ENCODE measurements around the gene HS6ST3. TPM values are rescaled to one million over a fixed set of nuclear protein-coding genes. Genes with fewer than 3 reads are reported as not detected.
"Not testable (repeated sequence)": the region's sequence is repeated elsewhere in the genome, so short reads cannot be mapped to it uniquely, and the experiment has no call there.

HS6ST3 gene
- total RNA-seq, 4 donors from 2014 or later: 0.08 to 0.47 (median 0.41) TPM

DNA sequence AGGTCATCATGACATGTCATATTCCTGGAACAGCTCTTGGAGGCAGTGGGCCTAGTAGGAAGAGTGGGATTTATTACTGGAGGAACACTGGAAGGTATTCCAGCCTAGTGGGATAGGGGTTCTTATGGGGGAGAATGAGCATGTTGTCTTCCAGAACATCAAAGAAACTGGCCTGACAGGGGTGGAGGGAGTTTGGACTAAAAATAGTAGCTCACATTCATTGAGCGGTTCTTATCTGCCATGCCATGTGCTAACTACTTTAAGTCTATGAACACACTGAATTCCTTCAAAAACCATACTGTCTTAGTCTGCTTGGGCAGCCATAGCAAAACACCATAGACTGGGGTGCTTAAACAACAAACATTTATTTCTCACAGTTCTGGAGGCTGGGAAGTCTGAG, 413.6 kb downstream of the HS6ST3 start:
- TF ChIP-seq EP300 (IDR thresholded peaks at IDR 0.05): no peak
- TF ChIP-seq, protein P1, sequence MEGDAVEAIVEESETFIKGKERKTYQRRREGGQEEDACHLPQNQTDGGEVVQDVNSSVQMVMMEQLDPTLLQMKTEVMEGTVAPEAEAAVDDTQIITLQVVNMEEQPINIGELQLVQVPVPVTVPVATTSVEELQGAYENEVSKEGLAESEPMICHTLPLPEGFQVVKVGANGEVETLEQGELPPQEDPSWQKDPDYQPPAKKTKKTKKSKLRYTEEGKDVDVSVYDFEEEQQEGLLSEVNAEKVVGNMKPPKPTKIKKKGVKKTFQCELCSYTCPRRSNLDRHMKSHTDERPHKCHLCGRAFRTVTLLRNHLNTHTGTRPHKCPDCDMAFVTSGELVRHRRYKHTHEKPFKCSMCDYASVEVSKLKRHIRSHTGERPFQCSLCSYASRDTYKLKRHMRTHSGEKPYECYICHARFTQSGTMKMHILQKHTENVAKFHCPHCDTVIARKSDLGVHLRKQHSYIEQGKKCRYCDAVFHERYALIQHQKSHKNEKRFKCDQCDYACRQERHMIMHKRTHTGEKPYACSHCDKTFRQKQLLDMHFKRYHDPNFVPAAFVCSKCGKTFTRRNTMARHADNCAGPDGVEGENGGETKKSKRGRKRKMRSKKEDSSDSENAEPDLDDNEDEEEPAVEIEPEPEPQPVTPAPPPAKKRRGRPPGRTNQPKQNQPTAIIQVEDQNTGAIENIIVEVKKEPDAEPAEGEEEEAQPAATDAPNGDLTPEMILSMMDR (IDR thresholded peaks at IDR 0.05): no peak
- no peak for TF ChIP-seq POLR2A (IDR thresholded peaks at IDR 0.05)
- TF ChIP-seq POLR2AphosphoS5 (IDR thresholded peaks at IDR 0.05): no peak
- H3K27ac ChIP-seq: no peak overlapping the region
- no peaks in the 10 kb centered on the region for H3K27me3 ChIP-seq
- no peaks in the 10 kb centered on the region for H3K4me1 ChIP-seq
- H3K9me3 ChIP-seq: no peaks in the 10 kb centered on the region
- DNase-seq (ENCODE audit: low spot score in 2 of 2): no peak
- H3K4me3 ChIP-seq: no peak overlapping the region
- WGBS: 84% methylated on average over 1 of the region's 1 CpG
- no peaks in the 10 kb centered on the region for H3K36me3 ChIP-seq

DNA sequence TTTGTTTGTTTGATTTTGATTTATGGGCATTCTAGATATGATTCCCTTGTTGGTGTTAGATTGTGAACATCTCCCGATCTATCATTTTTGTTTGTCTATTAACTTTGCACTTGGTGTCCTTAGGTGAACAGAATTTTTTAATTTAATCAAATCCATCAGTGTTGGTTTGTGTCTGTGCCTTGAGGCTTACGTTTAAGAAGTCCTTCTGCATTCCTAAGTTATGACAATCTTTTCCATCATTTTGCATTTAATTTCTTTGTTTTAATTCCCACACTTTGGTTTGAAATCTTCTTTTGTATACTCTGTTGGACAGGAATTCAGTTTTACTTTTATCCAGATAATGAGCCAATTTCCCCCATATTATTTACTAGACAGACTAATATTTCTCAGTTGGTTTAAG, 421.7 kb downstream of the HS6ST3 start:
- TF ChIP-seq EP300 (IDR thresholded peaks at IDR 0.05) (no peak), POLR2AphosphoS5 (IDR thresholded peaks at IDR 0.05) (no peak), POLR2A (IDR thresholded peaks at IDR 0.05) (no peak)
- TF ChIP-seq, protein P1 (IDR thresholded peaks at IDR 0.05): no peak
- H3K27ac ChIP-seq: no peak overlapping the region
- no peak for DNase-seq (ENCODE audit: low spot score in 2 of 2)
- no peaks in the 10 kb centered on the region for H3K27me3 ChIP-seq
- WGBS: 41% methylated on average over 2 of the region's 2 CpGs
- H3K36me3 ChIP-seq: no peaks in the 10 kb centered on the region
- H3K4me3 ChIP-seq: no peak overlapping the region
- no peaks in the 10 kb centered on the region for H3K4me1 ChIP-seq
- H3K9me3 ChIP-seq: no peaks in the 10 kb centered on the region

DNA sequence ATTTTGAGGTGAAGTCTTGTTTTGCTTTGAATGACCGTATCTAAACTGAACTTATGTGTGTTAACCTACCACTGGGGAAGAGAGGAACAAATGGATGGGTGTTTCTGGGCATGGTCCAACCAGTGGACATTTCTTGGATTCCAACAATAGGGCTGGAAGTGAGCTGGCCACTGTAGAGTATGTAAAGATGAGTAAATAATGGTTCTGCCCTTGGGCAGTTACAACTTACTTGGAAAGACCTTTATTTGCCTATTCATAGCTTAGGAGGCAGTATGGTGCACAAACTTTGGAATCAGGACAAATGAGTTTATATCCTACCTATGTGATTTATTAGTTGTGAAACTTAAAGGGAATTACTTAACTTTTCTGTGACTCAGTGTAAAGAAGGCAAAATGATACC, 429.5 kb downstream of the HS6ST3 start:
- no peak for TF ChIP-seq EP300 (IDR thresholded peaks at IDR 0.05)
- TF ChIP-seq, protein P1 (IDR thresholded peaks at IDR 0.05): no peak
- no peak for TF ChIP-seq POLR2AphosphoS5 (IDR thresholded peaks at IDR 0.05)
- no peak for TF ChIP-seq POLR2A (IDR thresholded peaks at IDR 0.05)
- WGBS: 95% methylated on average over 1 of the region's 1 CpG
- Histone ChIP-seq H3K4me3 (no peak overlapping the region), H3K4me1 (no peaks in the 10 kb centered on the region), H3K9me3 (no peaks in the 10 kb centered on the region), H3K27ac (no peak overlapping the region), H3K27me3 (no peaks in the 10 kb centered on the region), H3K36me3 (no peaks in the 10 kb centered on the region)
- DNase-seq (ENCODE audit: low spot score in 2 of 2): no peak

DNA sequence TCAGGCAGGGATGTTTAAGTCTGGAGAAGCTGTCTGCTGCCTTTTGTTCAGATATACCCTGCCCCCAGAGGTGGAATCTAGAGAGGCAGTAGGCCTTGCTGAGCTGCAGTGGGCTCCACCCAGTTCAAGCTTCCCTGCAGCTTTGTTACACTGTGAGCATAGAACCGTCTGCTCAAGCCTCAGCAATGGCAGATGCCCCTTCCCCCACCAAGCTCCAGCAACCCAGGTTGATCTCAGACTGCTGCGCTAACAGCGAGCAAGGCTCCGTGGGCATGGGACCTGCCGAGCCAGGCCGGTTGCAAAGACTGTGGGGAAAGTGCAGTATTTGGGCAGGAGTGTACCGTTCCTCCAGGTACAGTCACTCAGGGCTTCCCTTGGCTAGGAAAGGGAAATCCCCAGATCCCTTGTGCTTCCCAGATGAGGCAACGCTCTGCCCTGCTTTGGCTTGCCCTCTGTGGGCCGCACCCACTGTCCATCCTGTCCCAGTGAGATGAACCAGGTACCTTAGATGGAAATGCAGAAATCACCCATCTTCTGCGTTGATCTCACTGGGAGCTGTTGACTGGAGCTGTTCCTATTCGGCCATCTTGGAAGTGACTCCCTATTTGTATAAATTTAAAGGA, 434.6 kb downstream of the HS6ST3 start:
- DNase-seq (ENCODE audit: low spot score in 2 of 2); H3K4me1 ChIP-seq; H3K9me3 ChIP-seq; H3K27ac ChIP-seq; H3K36me3 ChIP-seq; H3K4me3 ChIP-seq; H3K27me3 ChIP-seq: not testable (repeated sequence)
- WGBS: 87% methylated on average over 9 of the region's 11 CpGs

DNA sequence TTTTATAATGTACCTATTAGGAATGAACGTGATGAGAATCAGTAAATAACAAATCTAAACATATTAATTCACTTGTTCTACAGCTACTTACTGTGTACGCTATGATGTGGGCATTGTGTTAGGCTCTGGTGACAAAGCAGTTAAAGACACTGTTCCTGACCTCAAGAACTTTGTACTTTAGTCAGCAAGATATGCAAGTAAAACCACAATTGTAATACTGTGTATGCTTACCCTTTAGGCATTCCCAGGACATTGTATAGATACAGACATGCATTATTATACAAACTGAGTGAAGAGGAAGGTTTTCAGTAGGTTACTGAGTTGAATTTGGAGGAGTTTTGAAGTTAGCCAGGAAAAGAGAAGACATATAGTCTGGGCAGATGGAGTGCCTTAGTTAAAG, 435.8 kb downstream of the HS6ST3 start:
- TF ChIP-seq POLR2AphosphoS5 (IDR thresholded peaks at IDR 0.05) (no peak), EP300 (IDR thresholded peaks at IDR 0.05) (no peak), POLR2A (IDR thresholded peaks at IDR 0.05) (no peak)
- TF ChIP-seq, protein P1 (IDR thresholded peaks at IDR 0.05): no peak
- Histone ChIP-seq H3K4me1 (no peaks in the 10 kb centered on the region), H3K27me3 (no peaks in the 10 kb centered on the region), H3K27ac (no peak overlapping the region), H3K36me3 (no peaks in the 10 kb centered on the region), H3K9me3 (no peaks in the 10 kb centered on the region), H3K4me3 (no peak overlapping the region)
- WGBS: 86% methylated on average over 2 of the region's 2 CpGs
- DNase-seq (ENCODE audit: low spot score in 2 of 2): no peak

DNA sequence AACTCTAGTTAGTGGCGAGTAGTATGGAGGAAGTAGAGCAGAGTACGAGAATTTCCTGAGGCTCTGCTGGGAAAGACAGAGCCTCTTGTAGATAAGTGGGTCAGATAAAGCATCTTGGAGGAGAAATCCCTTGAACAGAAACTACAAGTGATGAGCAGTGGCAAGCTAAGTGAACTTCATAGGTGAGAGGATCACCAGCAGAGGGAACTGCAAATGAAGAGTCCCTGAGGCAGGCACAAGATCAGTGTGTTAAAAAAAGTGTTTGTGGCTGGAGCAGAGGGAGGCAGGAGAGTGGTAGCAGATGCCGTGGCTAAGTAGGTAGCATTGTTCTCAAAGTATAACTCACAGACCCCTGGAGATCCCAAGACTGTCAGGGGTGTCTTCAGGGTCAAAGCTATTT, 437.6 kb downstream of the HS6ST3 start:
- H3K4me1 ChIP-seq: no peaks in the 10 kb centered on the region
- DNase-seq (ENCODE audit: low spot score in 2 of 2): no peak
- no peaks in the 10 kb centered on the region for H3K9me3 ChIP-seq
- H3K36me3 ChIP-seq: no peaks in the 10 kb centered on the region
- no peak overlapping the region for H3K27ac ChIP-seq
- no peaks in the 10 kb centered on the region for H3K27me3 ChIP-seq
- no peak overlapping the region for H3K4me3 ChIP-seq
- 43% methylated on average over 3 of the region's 3 CpGs for WGBS
- TF ChIP-seq POLR2A (IDR thresholded peaks at IDR 0.05) (no peak), EP300 (IDR thresholded peaks at IDR 0.05) (no peak), POLR2AphosphoS5 (IDR thresholded peaks at IDR 0.05) (no peak)
- TF ChIP-seq, protein P1 (IDR thresholded peaks at IDR 0.05): no peak
